B cell (primary cell): Measurements from ENCODE around the gene CRNN. TPM values are rescaled to one million over a fixed set of nuclear protein-coding genes. Genes with fewer than 3 reads are reported as not detected.

Source experiments
- ATAC-seq: fragments of 200-7000 bp; cut with Tn5 transposase; one replicate; pipeline ENCODE4 v1.10.0; 2021; ENCODE audit warnings: low read depth, mild to moderate bottlenecking, moderate number of reproducible peaks, moderate library complexity
- CTCF ChIA-PET: fragments of 350-600 bp; sonication (Branson Sonifier 250); formaldehyde crosslinking; loops from one replicate; lab custom pipeline; 2021; ENCODE audit warnings: antibody characterized with exemption, inconsistent platforms; lab: Charles Lee
- POLR2A ChIA-PET: fragments of 350-600 bp; sonication (Branson Sonifier 250); formaldehyde crosslinking; loops from one replicate; lab custom pipeline; 2021; ENCODE audit warnings: antibody characterized with exemption; lab: Charles Lee
- DNase-seq: peaks from one replicate; pipeline ENCODE4 v3.0.0; 2013
- H2AFZ ChIP-seq: 2 replicates; pipeline ENCODE4 v1.6.1; 2012; ENCODE audit warnings: mild to moderate bottlenecking, low read depth, low read length; ENCODE audit not compliant: insufficient read depth, poor library complexity, severe bottlenecking
- H3K27ac ChIP-seq, 2 donors: 1 replicate in 1 of 2; 2 replicates in 1 of 2; pipeline ENCODE4 v1.5.1; 2012 to 2013; ENCODE audit warnings: low read length in 2 of 2, mild to moderate bottlenecking in 2 of 2, moderate library complexity in 1 of 2
- H3K27me3 ChIP-seq, 4 experiments: fragments of 200-600 bp in 1 of 4; sonication (generic) in 1 of 4; replicated peaks in 1 of 4; 1 replicate in 2 of 4; 2 replicates in 2 of 4; pipeline versions ENCODE4 v1.6.1 to v1.7.0; 2013 to 2016; ENCODE audit warnings: low read length in 3 of 4, mild to moderate bottlenecking in 2 of 4, mixed read lengths in 1 of 4, moderate library complexity in 1 of 4; ENCODE audit not compliant: insufficient read depth in 4 of 4, control insufficient read depth in 3 of 4; ENCODE audit errors: control extremely low read depth in 1 of 4
- H3K36me3 ChIP-seq, 2 experiments: replicated peaks in 1 of 2; 1 replicate in 1 of 2; 2 replicates in 1 of 2; pipeline versions ENCODE4 v1.6.1 to v1.7.1; 2013; ENCODE audit warnings: low read length in 1 of 2; ENCODE audit not compliant: insufficient read depth in 2 of 2, control insufficient read depth in 1 of 2; ENCODE audit errors: control extremely low read depth in 1 of 2, extremely low read depth in 1 of 2
- H3K4me1 ChIP-seq, 2 donors: fragments of 200-600 bp in 1 of 2; sonication (generic) in 1 of 2; 1 replicate in 1 of 2; 2 replicates in 1 of 2; pipeline versions ENCODE4 v1.5.1 to v1.6.1; 2013 to 2017; ENCODE audit warnings: low read length in 2 of 2; ENCODE audit not compliant: control insufficient read depth in 2 of 2, insufficient read depth in 2 of 2
- H3K4me2 ChIP-seq: replicated peaks from 2 replicates; pipeline ENCODE3; 2012; ENCODE audit warnings: mild to moderate bottlenecking, low read depth, low read length; ENCODE audit not compliant: poor library complexity, severe bottlenecking
- H3K4me3 ChIP-seq, 5 experiments: fragments of 200-600 bp in 1 of 5; sonication (generic) in 1 of 5; 1 replicate in 3 of 5; 2 replicates in 2 of 5; pipeline versions ENCODE4 v1.5.1 to v1.7.0; 2011 to 2016; ENCODE audit warnings: low read length in 4 of 5, mild to moderate bottlenecking in 4 of 5, low read depth in 2 of 5, control low read depth in 1 of 5, moderate library complexity in 1 of 5; ENCODE audit not compliant: insufficient read depth in 1 of 5; ENCODE audit errors: control extremely low read depth in 1 of 5, extremely low read depth in 1 of 5
- H3K79me2 ChIP-seq: fragments of 200-600 bp; sonication (generic); one replicate; pipeline ENCODE4 v1.6.0; 2016; ENCODE audit warnings: low read length; ENCODE audit not compliant: control insufficient read depth, insufficient read depth
- H3K9ac ChIP-seq: fragments of 200-600 bp; sonication (generic); 2 replicates; pipeline ENCODE4 v1.6.1; 2017; ENCODE audit warnings: mild to moderate bottlenecking, low read length, moderate library complexity
- H3K9me3 ChIP-seq, 3 donors: one replicate each; pipeline versions ENCODE4 v1.6.1 to v1.7.1; 2013; ENCODE audit warnings: low read length in 2 of 3; ENCODE audit not compliant: control insufficient read depth in 2 of 3, insufficient read depth in 1 of 3; ENCODE audit errors: control extremely low read depth in 1 of 3
- H4K20me1 ChIP-seq: 2 replicates; pipeline ENCODE4 v1.6.0; 2012; ENCODE audit warnings: mild to moderate bottlenecking, low read length; ENCODE audit not compliant: insufficient read depth, control insufficient read depth, poor library complexity, severe bottlenecking
- H3K27ac Mint-ChIP-seq: one replicate; pipeline ENCODE4 v1.8.0; 2021; ENCODE audit warnings: mixed read lengths
- H3K27me3 Mint-ChIP-seq: one replicate; pipeline ENCODE4 v1.8.0; 2021; ENCODE audit warnings: mixed read lengths
- H3K4me1 Mint-ChIP-seq: one replicate; pipeline ENCODE4 v1.8.0; 2021; ENCODE audit warnings: mixed read lengths
- H3K4me3 Mint-ChIP-seq: one replicate; pipeline ENCODE4 v1.8.0; 2021; ENCODE audit warnings: mixed read lengths
- H3K9me3 Mint-ChIP-seq: one replicate; pipeline ENCODE4 v1.8.0; 2022; ENCODE audit warnings: mixed read lengths; ENCODE audit not compliant: insufficient read depth
- CTCF ChIP-seq: fragments of 200-600 bp; IDR thresholded peaks from one replicate; pipeline ENCODE4 v1.8.0; 2022; ENCODE audit warnings: antibody characterized with exemption, mild to moderate bottlenecking
- EZH2 ChIP-seq: IDR thresholded peaks from 2 replicates; pipeline ENCODE4 v1.6.1; 2012; ENCODE audit warnings: borderline replicate concordance, low read depth, mild to moderate bottlenecking, moderate library complexity, low read length; ENCODE audit not compliant: insufficient read depth, poor library complexity, severe bottlenecking
- WGBS: methylation state at CpG from one replicate; pipeline ENCODE4 v1.1.5; 2013; ENCODE audit warnings: missing lambda C conversion rate; ENCODE audit not compliant: insufficient coverage; 5-methylcytosine and 5-hydroxymethylcytosine counted together
- intact Hi-C: fragments of 100-400 bp; cut with micrococcal nuclease; formaldehyde crosslinking; loops from one replicate; pipeline ENCODE4 v1.10.0; 2022
- polyA plus RNA-seq: library from polyadenylated mRNA; depleted of rRNA; stranded (reverse); fragments of >200 nt; gene quantifications from 2 replicates; pipeline ENCODE4 v1.2.3, GENCODE V29; 2012
- total RNA-seq, 2 donors: library from RNA; stranded (reverse); fragments of 120-200 nt in 1 of 2; gene quantifications; 1 replicate in 1 of 2; 2 replicates in 1 of 2; pipeline versions ENCODE4 v1.2.3 to v1.2.4, GENCODE V29; 2013 to 2022

CRNN gene
- total and polyA plus RNA-seq, 2 donors (not counting 1 experiment from before 2014, with no cell fraction given), result not detected

DNA sequence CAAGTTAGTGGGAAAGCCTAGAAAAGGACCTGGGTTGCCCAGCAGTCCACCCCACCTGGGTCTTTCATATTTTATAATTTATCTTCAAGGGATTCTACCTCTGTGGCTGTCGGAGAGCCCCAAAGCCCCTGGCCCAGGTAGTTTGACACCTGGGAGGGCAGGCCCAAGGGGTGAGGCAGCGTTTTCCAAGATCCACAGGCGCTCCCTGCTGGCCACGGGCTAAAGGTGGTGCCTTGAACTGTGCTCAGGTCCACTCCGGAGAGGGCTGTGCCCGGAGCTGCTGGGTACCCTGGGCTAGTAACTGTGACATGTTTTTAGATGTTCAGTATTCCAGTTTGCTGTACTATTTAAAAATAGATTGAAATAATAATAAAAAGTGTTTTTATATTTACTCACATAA is 37.2 kb upstream of the CRNN start:
- CTCF ChIA-PET, result no interaction called here
- H3K27ac ChIP-seq, result no peak overlapping the region
- H3K9me3 Mint-ChIP-seq, result no peaks in the 10 kb centered on the region
- H3K4me1 ChIP-seq, result no peaks in the 10 kb centered on the region
- H3K27ac Mint-ChIP-seq, result no peak overlapping the region
- no peaks in the 10 kb centered on the region for H3K36me3 ChIP-seq
- H3K4me3 ChIP-seq, result no peak overlapping the region
- TF ChIP-seq CTCF (no peak), EZH2 (no peak)
- no peak for ATAC-seq
- peaks cover 15% of the 10 kb centered on the region for H3K27me3 Mint-ChIP-seq
- no peak overlapping the region for H2AFZ ChIP-seq
- H3K79me2 ChIP-seq, result no peaks in the 10 kb centered on the region
- no peak overlapping the region for H3K9ac ChIP-seq
- H4K20me1 ChIP-seq, result no peaks in the 10 kb centered on the region
- WGBS, result 49% methylated on average over 4 of the region's 6 CpGs
- POLR2A ChIA-PET, result no interaction called here
- intact Hi-C loops, result no loop called here
- no peak for DNase-seq
- no peak overlapping the region for H3K4me2 ChIP-seq
- H3K4me3 Mint-ChIP-seq, result no peak overlapping the region
- H3K9me3 ChIP-seq, result no peaks in the 10 kb centered on the region
- peaks cover 0 to 3% (median 0%) of the 10 kb centered on the region in 4 experiments for H3K27me3 ChIP-seq
- H3K4me1 Mint-ChIP-seq, result no peaks in the 10 kb centered on the region

DNA sequence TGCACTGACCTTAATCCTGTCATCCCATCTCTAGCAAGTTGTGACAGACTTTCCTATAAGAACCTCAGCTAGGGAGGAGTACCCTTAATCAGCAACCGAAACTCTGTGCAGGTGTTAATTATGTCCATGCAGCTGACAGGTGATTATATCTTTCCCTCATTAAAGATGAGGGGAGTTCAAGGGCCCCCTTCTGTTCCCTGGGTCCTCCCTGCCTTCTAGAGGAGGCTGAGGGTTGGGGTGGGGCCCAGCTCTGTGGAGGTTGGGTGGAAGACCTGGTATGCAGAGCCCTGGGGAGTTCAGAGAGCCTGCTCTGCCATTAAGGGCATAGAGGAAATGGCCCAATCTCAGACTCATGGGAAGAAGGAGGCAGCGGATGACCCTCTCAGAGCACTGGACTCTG is 35.6 kb upstream of the CRNN start:
- no peak for ATAC-seq
- Histone ChIP-seq H3K27ac (no peak overlapping the region), H3K36me3 (no peaks in the 10 kb centered on the region), H4K20me1 (no peaks in the 10 kb centered on the region), H3K79me2 (no peaks in the 10 kb centered on the region), H3K27me3 (peaks cover 0 to 3% (median 0%) of the 10 kb centered on the region in 4 experiments), H3K4me3 (no peak overlapping the region), H3K9me3 (no peaks in the 10 kb centered on the region), H2AFZ (no peak overlapping the region), H3K4me1 (no peaks in the 10 kb centered on the region), H3K4me2 (no peak overlapping the region), H3K9ac (no peak overlapping the region)
- no peaks in the 10 kb centered on the region for H3K4me1 Mint-ChIP-seq
- no peaks in the 10 kb centered on the region for H3K9me3 Mint-ChIP-seq
- 100% methylated on average over 1 of the region's 2 CpGs for WGBS
- ChIA-PET POLR2A (no interaction called here), CTCF (interaction anchor here (0.9 to 2.3 kb wide), 3 partner anchors 9 to 264 kb away, joined by 4 to 24 read pairs (median 5); no protein-coding TSS in a partner anchor)
- no peak for TF ChIP-seq EZH2
- no peak for TF ChIP-seq CTCF
- peaks cover 10% of the 10 kb centered on the region for H3K27me3 Mint-ChIP-seq
- no peak overlapping the region for H3K4me3 Mint-ChIP-seq
- intact Hi-C loops, result no loop called here
- no peak overlapping the region for H3K27ac Mint-ChIP-seq
- no peak for DNase-seq
